ENCODE results near the gene SRCAP.

The SRCAP gene

GRCh38 chr16:30698816-30699614 is at the start of gene SRCAP:
Gene SRCAP (plus strand): TSS chr16:30699171. CDS start chr16:30700825, 1,654 bp downstream.
- TF ChIP-seq USF1 (IDR thresholded peaks at IDR 0.05) (no peak), TEAD4 (IDR thresholded peaks at IDR 0.05) (peak; percentile 30; the same call in 1 of the 2 replicates)

DNA sequence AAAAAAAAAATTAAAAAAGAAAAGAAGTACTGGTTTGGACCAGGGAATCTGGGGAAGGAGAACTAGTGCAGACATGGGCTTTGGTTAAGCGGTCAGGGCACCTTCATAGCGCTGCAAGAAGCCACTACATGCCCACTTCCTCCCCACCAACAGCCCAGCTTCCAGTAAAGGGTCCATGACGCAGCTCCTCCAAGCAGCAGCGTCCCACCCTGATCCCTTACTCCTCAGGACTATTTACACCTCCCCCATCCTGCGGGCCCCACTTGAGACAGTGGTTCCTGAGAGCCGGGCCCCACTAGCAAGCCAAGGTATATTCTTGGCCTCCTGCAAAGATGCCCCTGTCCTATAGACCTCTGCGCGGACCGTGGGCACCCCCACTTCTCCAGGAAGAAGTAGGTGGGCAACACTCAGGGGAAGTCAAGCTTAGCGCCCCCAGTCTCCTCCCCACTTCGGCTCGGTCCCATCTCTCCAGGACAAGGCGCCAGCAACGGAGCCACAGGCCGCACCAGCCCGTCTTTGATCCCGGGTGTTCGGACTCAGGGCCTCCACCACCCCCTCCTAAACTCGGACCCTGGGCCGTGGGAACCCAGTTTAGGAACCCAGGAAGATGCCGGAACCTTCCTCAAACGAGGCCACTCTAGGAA is 49.1 kb upstream of the SRCAP start:
- TF ChIP-seq TEAD4 (IDR thresholded peaks at IDR 0.05), result no peak
- TF ChIP-seq USF1 (IDR thresholded peaks at IDR 0.05), result no peak
- TF ChIP-seq, protein P1, sequence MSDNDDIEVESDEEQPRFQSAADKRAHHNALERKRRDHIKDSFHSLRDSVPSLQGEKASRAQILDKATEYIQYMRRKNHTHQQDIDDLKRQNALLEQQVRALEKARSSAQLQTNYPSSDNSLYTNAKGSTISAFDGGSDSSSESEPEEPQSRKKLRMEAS (IDR thresholded peaks at IDR 0.05), result no peak
- TF ChIP-seq YY1 (IDR thresholded peaks at IDR 0.05; ENCODE audit: low read depth), result no peak
- no peak for TF ChIP-seq TAF1 (IDR thresholded peaks at IDR 0.05; ENCODE audit: low read depth)
- TF ChIP-seq TCF12 (IDR thresholded peaks at IDR 0.05; ENCODE audit: low read depth), result no peak
- TF ChIP-seq EP300 (IDR thresholded peaks at IDR 0.05; ENCODE audit: borderline replicate concordance), result no peak
- TF ChIP-seq CEBPB (IDR thresholded peaks at IDR 0.05), result no peak
- TF ChIP-seq NFIC (IDR thresholded peaks at IDR 0.05), result no peak
- TF ChIP-seq RAD21 (IDR thresholded peaks at IDR 0.05; ENCODE audit: low read depth), result no peak
- TF ChIP-seq CREB1 (IDR thresholded peaks at IDR 0.05; ENCODE audit: low read depth), result no peak
- TF ChIP-seq EGR1 (IDR thresholded peaks at IDR 0.05), result no peak
- no peak for TF ChIP-seq FOXM1 (IDR thresholded peaks at IDR 0.05; ENCODE audit: borderline replicate concordance, low read depth)
- no peak for TF ChIP-seq ZBTB7A (IDR thresholded peaks at IDR 0.05; ENCODE audit: low read depth)

DNA sequence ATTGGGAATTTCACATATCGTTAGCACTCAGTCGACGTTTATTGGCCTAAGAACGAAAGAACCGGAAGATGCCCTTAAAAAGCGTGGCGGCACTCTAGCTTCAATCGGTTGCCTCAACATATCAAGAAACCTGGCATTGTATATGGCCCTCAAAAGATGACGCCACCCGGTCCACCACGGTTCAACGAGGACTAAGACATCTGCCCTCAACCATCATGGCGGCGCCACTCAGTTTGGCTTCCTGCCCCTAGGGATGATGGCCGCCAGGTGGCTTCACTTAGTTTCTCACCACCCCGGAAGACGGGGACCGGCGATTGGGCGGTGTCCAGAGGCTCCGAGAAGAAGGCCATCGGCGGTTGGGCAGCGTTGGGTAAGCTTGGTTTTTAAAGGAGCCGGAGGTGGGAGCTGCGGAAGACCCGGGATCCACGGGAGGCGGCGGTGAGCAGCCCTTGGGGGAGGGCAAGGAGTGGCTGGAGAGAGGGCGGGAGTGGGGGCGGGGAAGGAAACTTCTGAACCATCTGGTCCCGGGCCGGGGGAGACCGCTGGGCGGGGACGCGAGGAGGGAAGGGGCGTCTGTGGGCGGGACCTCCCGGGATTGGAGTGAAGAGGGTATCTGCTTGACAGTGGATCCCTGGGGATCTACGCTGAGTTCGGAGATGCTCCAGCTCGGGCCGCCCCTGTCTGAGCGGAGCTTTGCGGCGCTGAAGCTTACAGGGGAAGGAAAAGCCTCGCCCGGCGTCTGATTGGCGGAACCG is 48.4 kb upstream of the SRCAP start, which contains the start of gene PRR14:
Gene PRR14 (plus strand): TSS at position 592 of the 755 bp plus-strand sequence. CDS start 686 bp downstream, outside the sequence.
- TF ChIP-seq YY1 (IDR thresholded peaks at IDR 0.05; ENCODE audit: low read depth) (peak; percentile 100), EP300 (IDR thresholded peaks at IDR 0.05; ENCODE audit: borderline replicate concordance) (no peak), TAF1 (IDR thresholded peaks at IDR 0.05; ENCODE audit: low read depth) (no peak), CEBPB (IDR thresholded peaks at IDR 0.05) (no peak), CREB1 (IDR thresholded peaks at IDR 0.05; ENCODE audit: low read depth) (peak; percentile 58; the same call in 1 of the 2 replicates), EGR1 (IDR thresholded peaks at IDR 0.05) (peak; percentile 91), RAD21 (IDR thresholded peaks at IDR 0.05; ENCODE audit: low read depth) (no peak), TEAD4 (IDR thresholded peaks at IDR 0.05) (no peak), TCF12 (IDR thresholded peaks at IDR 0.05; ENCODE audit: low read depth) (peak; percentile 53; the same call in 1 of the 2 replicates), ZBTB7A (IDR thresholded peaks at IDR 0.05; ENCODE audit: low read depth) (no peak; the same call in none of the 2 replicates), FOXM1 (IDR thresholded peaks at IDR 0.05; ENCODE audit: borderline replicate concordance, low read depth) (peak; percentile 59; the same call in 1 of the 2 replicates)
- TF ChIP-seq, protein P1 (IDR thresholded peaks at IDR 0.05), result peak; percentile 24; the same call in 1 of the 2 replicates

DNA sequence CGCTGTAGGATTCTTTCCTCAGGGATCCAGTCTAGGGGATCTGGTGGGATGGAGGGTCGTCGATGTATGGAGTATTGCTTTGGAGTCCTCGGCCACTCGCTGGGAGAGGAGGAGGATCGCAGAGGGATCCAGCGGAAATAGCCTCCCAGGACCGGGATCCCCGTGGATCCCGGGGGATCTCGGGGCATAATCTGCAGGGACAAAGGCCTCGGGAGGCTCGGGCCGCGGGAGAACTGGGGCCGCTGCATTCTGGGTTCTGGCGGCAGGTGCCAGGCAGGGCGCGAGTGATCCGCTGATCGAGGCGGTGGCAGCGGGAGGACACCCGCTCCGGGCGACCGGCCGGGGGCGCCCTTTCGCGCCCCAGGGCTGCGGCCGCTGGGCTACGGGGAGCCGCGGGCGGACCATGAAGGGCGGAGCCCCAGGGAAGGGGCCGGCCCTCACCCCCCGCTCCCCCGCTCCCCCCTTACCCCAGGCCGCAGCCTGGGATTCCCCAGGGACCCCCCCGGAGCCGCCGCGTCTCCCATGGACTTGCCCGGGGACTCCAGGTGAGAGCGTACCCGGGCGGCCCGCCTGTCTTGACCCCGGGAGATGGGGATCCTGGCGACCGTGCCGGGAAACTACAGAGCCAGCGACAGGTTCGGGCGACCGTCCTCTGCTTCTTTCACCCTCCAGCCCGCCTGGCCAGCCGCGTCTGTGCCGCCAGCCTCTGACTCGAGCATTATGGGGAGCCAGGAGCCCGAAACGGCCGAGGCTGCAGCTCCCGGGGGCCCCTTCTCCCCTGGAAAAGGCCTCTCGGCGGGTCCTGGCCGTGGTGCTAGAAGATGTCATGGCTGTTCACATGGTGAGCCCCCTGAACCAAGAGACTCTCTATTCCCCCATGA is 47.6 kb upstream of the SRCAP start:
- TF ChIP-seq, protein P2, sequence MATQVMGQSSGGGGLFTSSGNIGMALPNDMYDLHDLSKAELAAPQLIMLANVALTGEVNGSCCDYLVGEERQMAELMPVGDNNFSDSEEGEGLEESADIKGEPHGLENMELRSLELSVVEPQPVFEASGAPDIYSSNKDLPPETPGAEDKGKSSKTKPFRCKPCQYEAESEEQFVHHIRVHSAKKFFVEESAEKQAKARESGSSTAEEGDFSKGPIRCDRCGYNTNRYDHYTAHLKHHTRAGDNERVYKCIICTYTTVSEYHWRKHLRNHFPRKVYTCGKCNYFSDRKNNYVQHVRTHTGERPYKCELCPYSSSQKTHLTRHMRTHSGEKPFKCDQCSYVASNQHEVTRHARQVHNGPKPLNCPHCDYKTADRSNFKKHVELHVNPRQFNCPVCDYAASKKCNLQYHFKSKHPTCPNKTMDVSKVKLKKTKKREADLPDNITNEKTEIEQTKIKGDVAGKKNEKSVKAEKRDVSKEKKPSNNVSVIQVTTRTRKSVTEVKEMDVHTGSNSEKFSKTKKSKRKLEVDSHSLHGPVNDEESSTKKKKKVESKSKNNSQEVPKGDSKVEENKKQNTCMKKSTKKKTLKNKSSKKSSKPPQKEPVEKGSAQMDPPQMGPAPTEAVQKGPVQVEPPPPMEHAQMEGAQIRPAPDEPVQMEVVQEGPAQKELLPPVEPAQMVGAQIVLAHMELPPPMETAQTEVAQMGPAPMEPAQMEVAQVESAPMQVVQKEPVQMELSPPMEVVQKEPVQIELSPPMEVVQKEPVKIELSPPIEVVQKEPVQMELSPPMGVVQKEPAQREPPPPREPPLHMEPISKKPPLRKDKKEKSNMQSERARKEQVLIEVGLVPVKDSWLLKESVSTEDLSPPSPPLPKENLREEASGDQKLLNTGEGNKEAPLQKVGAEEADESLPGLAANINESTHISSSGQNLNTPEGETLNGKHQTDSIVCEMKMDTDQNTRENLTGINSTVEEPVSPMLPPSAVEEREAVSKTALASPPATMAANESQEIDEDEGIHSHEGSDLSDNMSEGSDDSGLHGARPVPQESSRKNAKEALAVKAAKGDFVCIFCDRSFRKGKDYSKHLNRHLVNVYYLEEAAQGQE (IDR thresholded peaks at IDR 0.05; ENCODE audit: low read depth), result peak; percentile 31
- TF ChIP-seq NFIC (IDR thresholded peaks at IDR 0.05), result no peak
- TF ChIP-seq EGR1 (IDR thresholded peaks at IDR 0.05), result no peak
- peak; percentile 24; the same call in 1 of the 2 replicates for TF ChIP-seq RAD21 (IDR thresholded peaks at IDR 0.05; ENCODE audit: low read depth)
- TF ChIP-seq, protein P1 (IDR thresholded peaks at IDR 0.05), result 0 out of 2 replicates have a peak, but pooled peaks have one; percentile 6
- TF ChIP-seq TEAD4 (IDR thresholded peaks at IDR 0.05), result no peak
- no peak for TF ChIP-seq CREB1 (IDR thresholded peaks at IDR 0.05; ENCODE audit: low read depth)
- TF ChIP-seq CEBPB (IDR thresholded peaks at IDR 0.05), result no peak
- TF ChIP-seq EP300 (IDR thresholded peaks at IDR 0.05; ENCODE audit: borderline replicate concordance), result no peak
- TF ChIP-seq TCF12 (IDR thresholded peaks at IDR 0.05; ENCODE audit: low read depth), result no peak

DNA sequence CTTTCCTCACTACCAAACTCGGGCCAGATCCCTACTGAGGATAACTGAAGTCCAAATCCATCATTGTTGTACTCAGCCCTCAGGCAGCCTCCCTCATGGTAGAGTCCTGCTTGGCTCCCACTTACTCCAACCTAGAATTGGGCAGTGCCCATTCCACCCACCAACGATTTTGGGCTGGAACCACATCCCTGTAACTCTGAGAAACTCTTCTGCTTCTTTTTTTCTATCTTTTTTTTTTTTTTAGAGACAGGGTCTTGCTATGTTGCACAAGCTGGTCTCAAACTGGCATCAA is 47.0 kb upstream of the SRCAP start:
- no peak for TF ChIP-seq NFIC (IDR thresholded peaks at IDR 0.05)
- no peak for TF ChIP-seq FOXM1 (IDR thresholded peaks at IDR 0.05; ENCODE audit: borderline replicate concordance, low read depth)
- TF ChIP-seq TCF12 (IDR thresholded peaks at IDR 0.05; ENCODE audit: low read depth), result no peak

Measured in Ishikawa (cell line).